Fibroblast of mammary gland (primary cell): ENCODE results near the gene ADAMTSL2.

ENCODE experiments used
- DNase-seq: peaks from one replicate; pipeline ENCODE4 v3.0.0-alpha.2; 2010; ENCODE audit warnings: low read depth
- H3K4me3 ChIP-seq: 2 replicates; pipeline ENCODE4 v1.5.1; 2011; ENCODE audit warnings: low read depth, mild to moderate bottlenecking, low read length, moderate library complexity; ENCODE audit not compliant: control insufficient read depth
- CTCF ChIP-seq: conservative IDR thresholded peaks from 2 replicates; pipeline ENCODE4 v1.5.1; 2011; ENCODE audit warnings: low read depth, low read length, inconsistent platforms; ENCODE audit not compliant: control insufficient read depth, insufficient read depth

ADAMTSL2 gene

DNA sequence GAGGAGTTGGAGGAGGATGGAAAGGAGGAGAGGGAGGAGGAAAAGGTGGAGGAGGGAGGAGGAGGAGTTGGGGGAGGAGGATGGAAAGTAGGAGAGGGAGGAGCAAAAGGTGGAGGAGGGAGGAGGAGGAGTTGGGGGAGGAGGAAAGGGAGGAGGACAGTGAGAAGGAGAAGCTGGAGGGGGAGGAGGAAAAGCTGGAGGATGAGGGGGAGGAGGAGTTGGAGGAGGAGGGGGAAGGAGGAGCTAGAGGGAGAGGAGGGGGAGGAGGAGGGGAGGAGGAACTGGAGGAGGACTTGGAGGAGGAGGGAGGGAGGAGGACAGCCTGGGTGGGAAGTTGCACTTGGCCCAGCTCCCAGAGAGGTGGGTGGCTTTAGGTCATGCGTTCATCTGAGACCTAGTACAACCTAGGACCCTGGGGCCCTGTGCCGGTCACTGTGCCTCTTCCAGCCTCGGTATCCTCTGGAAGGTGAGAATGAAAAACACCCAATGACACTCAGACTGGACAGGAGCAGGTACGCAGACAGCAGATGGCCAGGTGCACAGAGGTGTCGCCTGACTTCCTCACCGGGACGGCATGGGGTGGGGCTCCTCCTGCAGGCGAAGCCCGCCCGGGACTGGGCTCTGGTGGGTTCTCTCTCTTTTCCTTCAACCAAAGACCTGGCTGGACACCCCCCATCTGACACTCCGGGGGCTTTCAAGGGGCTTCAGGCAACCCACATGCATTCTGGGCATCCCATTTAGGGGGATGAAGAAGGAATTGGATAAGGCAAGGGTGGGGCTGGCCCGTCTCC, 43.4 kb upstream of the ADAMTSL2 start:
- H3K4me3 ChIP-seq = no peak overlapping the region
- no peak for TF ChIP-seq CTCF
- no peak for DNase-seq

DNA sequence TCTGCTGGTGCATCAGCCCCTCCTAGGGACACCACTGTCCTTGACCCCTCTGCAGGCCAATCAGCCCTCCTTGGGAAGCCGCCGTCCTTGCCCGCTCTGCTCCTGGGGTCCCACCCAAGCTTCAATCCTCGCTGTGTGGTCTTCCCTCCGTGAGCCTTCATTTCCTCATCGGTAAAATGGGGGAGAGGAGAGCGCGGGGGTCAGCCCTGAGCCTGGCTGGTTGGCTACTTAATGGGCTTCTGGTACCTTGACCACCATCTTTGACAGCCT, 42.9 kb upstream of the ADAMTSL2 start:
- no peak for TF ChIP-seq CTCF
- no peak for DNase-seq
- no peak overlapping the region for H3K4me3 ChIP-seq

GRCh38 chr9:133492061-133493021, 42.2 kb upstream of the ADAMTSL2 start:
- no peak for DNase-seq
- no peak for TF ChIP-seq CTCF
- no peak overlapping the region for H3K4me3 ChIP-seq

DNA sequence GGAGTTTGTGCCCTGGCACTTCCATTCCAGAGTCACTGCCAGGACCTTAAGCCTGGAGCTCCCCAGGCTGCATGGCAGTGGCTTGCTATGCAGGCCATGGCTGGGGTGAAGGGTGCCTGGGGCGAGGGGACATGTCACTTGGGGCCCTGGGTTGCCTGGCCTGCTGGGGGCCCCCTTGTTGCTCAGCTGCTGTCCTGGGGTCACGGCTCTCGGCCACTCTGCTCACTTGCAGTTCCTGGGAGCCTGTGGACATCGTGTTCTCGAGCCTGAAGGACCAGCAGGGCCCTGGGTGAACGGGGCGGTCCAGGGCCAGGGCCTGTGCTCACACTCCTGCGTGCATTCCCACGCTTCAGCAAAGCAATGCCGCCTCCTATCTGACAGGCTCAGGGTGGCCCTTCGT, 41.1 kb upstream of the ADAMTSL2 start:
- H3K4me3 ChIP-seq = no peak overlapping the region
- no peak for TF ChIP-seq CTCF
- DNase-seq = no peak

DNA sequence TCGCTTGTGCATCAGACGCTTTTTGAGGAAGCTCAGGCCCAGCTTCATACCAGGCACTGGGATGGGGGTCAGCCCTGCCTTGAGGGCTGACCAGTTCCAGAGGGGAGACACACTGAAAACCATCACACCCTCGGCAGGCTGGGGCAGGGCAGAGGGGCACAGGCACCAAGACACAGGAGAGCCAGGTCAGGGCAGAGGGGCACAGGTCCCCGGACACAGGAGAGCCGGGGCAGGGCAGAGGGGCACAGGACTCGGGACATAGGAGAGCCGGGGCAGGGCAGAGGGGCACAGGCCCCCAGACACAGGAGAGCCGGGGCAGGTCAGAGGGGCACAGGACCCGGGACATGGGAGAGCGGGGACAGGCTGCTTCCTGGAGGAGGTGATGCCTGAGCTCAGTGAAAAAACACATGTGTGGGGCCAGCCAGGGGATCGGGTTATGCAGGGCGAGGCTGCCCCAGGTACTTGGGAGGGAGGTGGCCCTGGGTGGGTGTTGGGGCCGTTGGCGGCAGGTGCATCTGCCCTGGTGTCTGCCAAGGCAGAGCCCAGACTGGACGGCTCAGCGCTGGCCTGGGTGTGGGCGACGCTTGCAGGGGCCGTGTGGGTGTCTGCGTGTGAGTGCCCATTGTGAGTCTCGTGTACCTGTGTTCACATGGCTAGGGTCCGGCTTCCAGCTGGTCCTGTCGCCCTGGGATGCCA, 40.5 kb upstream of the ADAMTSL2 start:
- no peak for DNase-seq
- no peak for TF ChIP-seq CTCF
- no peak overlapping the region for H3K4me3 ChIP-seq

- no peak for TF ChIP-seq CTCF
- no peak overlapping the region for H3K4me3 ChIP-seq
- no peak for DNase-seq
These were observed 39.7 kb upstream of the ADAMTSL2 start for GRCh38 chr9:133494636-133495326.
